ENCODE results near the gene PLCB4.

DNA sequence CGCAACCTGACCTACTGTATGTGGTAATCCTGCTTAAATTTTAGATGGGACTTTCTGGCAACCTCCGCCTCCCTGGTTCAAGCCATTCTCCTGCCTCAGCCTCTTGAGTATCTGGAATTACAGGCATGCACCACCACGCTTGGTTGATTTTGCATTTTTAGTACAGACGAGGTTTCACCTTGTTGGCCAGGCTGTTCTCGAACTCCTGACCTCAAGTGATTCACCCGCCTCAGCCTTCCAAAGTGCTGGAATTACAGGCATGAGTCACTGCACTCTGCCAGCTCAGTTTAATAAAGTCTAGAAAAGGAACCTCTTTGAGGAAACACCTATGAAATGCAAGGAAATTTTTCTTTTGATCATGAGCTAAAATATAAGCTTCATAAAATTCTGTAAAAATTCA lies 9.0 kb upstream of the PLCB4 start:
- TF ChIP-seq, protein P1, sequence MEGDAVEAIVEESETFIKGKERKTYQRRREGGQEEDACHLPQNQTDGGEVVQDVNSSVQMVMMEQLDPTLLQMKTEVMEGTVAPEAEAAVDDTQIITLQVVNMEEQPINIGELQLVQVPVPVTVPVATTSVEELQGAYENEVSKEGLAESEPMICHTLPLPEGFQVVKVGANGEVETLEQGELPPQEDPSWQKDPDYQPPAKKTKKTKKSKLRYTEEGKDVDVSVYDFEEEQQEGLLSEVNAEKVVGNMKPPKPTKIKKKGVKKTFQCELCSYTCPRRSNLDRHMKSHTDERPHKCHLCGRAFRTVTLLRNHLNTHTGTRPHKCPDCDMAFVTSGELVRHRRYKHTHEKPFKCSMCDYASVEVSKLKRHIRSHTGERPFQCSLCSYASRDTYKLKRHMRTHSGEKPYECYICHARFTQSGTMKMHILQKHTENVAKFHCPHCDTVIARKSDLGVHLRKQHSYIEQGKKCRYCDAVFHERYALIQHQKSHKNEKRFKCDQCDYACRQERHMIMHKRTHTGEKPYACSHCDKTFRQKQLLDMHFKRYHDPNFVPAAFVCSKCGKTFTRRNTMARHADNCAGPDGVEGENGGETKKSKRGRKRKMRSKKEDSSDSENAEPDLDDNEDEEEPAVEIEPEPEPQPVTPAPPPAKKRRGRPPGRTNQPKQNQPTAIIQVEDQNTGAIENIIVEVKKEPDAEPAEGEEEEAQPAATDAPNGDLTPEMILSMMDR (IDR thresholded peaks at IDR 0.05): no peak
- no peak for TF ChIP-seq POLR2A (IDR thresholded peaks at IDR 0.05)

Measured in testis (tissue), 2 donors.